Body of pancreas (tissue), 4 donors: ENCODE results near the gene B4GAT1. TPM values are rescaled to one million over a fixed set of nuclear protein-coding genes. Genes with fewer than 3 reads are reported as not detected.
"Not testable (repeated sequence)": the region's sequence is repeated elsewhere in the genome, so short reads cannot be mapped to it uniquely, and the experiment has no call there.

Experiments used
- ATAC-seq: fragments of 150-250 bp; one replicate; pipeline ENCODE4 v1.9.1; 2016
- DNase-seq, 4 donors: peaks; one replicate each; pipeline ENCODE4 v3.0.0-alpha.2; 2019
- H3K27ac ChIP-seq, 4 donors: fragments of 200-600 bp; sonication (generic); 1 replicate in 3 of 4; 2 replicates in 1 of 4; pipeline versions ENCODE4 v1.5.1 to v1.6.1; 2016 to 2019; ENCODE audit warnings: mild to moderate bottlenecking in 1 of 4, mixed read lengths in 1 of 4, moderate library complexity in 1 of 4
- H3K27me3 ChIP-seq, 2 donors: fragments of 200-600 bp; sonication (generic); one replicate each; pipeline ENCODE4 v1.6.0; 2016; ENCODE audit warnings: mild to moderate bottlenecking in 1 of 2
- H3K36me3 ChIP-seq, 2 donors: fragments of 200-600 bp; sonication (generic); replicated peaks in 1 of 2; 2 replicates each; pipeline ENCODE4 v1.5.1; 2016; ENCODE audit warnings: low read depth in 2 of 2; ENCODE audit not compliant: insufficient read depth in 1 of 2
- H3K4me1 ChIP-seq: fragments of 200-600 bp; sonication (generic); one replicate; pipeline ENCODE4 v1.6.0; 2016
- H3K4me3 ChIP-seq, 2 donors: fragments of 200-600 bp; sonication (generic); 1 replicate in 1 of 2; 2 replicates in 1 of 2; pipeline ENCODE4 v1.5.1; 2016 to 2019
- H3K9me3 ChIP-seq, 3 donors: fragments of 200-600 bp; sonication (generic); 1 replicate in 2 of 3; 2 replicates in 1 of 3; pipeline ENCODE4 v1.5.1; 2016
- CTCF ChIP-seq, 7 experiments: fragments of 450-650 bp in 4 of 7; fragments of 200-600 bp in 3 of 7; sonication (generic) in 3 of 7; IDR thresholded peaks; one replicate each; pipeline ENCODE4 v1.5.1; 2016 to 2019; ENCODE audit warnings: antibody characterized with exemption in 7 of 7
- POLR2A ChIP-seq, 3 donors: fragments of 450-650 bp; IDR thresholded peaks; one replicate each; pipeline ENCODE4 v1.6.1; 2016; ENCODE audit warnings: antibody characterized with exemption in 3 of 3, mild to moderate bottlenecking in 2 of 3
- WGBS, 2 donors: methylation state at CpG; one replicate each; pipeline ENCODE4 v1.1.5; 2017; 5-methylcytosine and 5-hydroxymethylcytosine counted together
- intact Hi-C: fragments of 100-400 bp; cut with DNase I; formaldehyde crosslinking; loops from one replicate; pipeline ENCODE4 v1.15.1; 2023
- total RNA-seq, 2 donors: library from RNA; depleted of rRNA; stranded (reverse); fragments of >200 nt; gene quantifications; one replicate each; pipeline ENCODE4 v1.1.0, GENCODE V29; 2016

Gene B4GAT1
- total RNA-seq, 2 donors from 2014 or later = 17.8 to 20.8 TPM

GRCh38 chr11:66322732-66323427 is 24.5 kb downstream of the B4GAT1 start:
- no peaks in the 10 kb centered on the region for H3K27me3 ChIP-seq
- intact Hi-C loops = no loop called here
- H3K4me1 ChIP-seq = peaks cover 3% of the 10 kb centered on the region
- no peak overlapping the region for H3K4me3 ChIP-seq
- WGBS, 2 donors = 86 to 87% methylated on average over 6 to 11 of the region's 11 CpGs
- no peaks in the 10 kb centered on the region for H3K9me3 ChIP-seq
- DNase-seq = no peak
- no peak for TF ChIP-seq POLR2A (IDR thresholded peaks at IDR 0.05)
- no peak for TF ChIP-seq CTCF (IDR thresholded peaks at IDR 0.05)
- no peaks in the 10 kb centered on the region for H3K36me3 ChIP-seq
- peak; percentile 49 for ATAC-seq
- H3K27ac ChIP-seq = no peak overlapping the region

GRCh38 chr11:66321606-66322005 is 25.8 kb downstream of the B4GAT1 start:
- TF ChIP-seq CTCF (IDR thresholded peaks at IDR 0.05) = no peak
- no peak for TF ChIP-seq POLR2A (IDR thresholded peaks at IDR 0.05)
- H3K4me1 ChIP-seq = peaks cover 5% of the 10 kb centered on the region
- H3K36me3 ChIP-seq = no peaks in the 10 kb centered on the region
- intact Hi-C loops = no loop called here
- no peaks in the 10 kb centered on the region for H3K9me3 ChIP-seq
- 81 to 84% methylated on average over 3 to 4 of the region's 4 CpGs for WGBS, 2 donors
- H3K4me3 ChIP-seq = no peak overlapping the region
- H3K27ac ChIP-seq = no peak overlapping the region
- DNase-seq = no peak
- no peaks in the 10 kb centered on the region for H3K27me3 ChIP-seq
- no peak for ATAC-seq

- H3K9me3 ChIP-seq, H3K27ac ChIP-seq, DNase-seq, ATAC-seq, H3K4me3 ChIP-seq, H3K4me1 ChIP-seq, H3K36me3 ChIP-seq, intact Hi-C loops, H3K27me3 ChIP-seq: not testable (repeated sequence)
- 89 to 94% methylated on average over 6 of the region's 6 CpGs for WGBS, 2 donors
These were observed 26.7 kb downstream of the B4GAT1 start for GRCh38 chr11:66320748-66321147.

- intact Hi-C loops, H3K36me3 ChIP-seq, DNase-seq, ATAC-seq, H3K4me1 ChIP-seq, H3K9me3 ChIP-seq, H3K27ac ChIP-seq, H3K27me3 ChIP-seq, H3K4me3 ChIP-seq: not testable (repeated sequence)
- WGBS, 2 donors = 71 to 79% methylated on average over 2 of the region's 2 CpGs
These were observed 27.1 kb downstream of the B4GAT1 start for GRCh38 chr11:66320289-66320688.

GRCh38 chr11:66318600-66318970 is 28.8 kb downstream of the B4GAT1 start:
- peak overlapping the region in 2 of 4 donors; percentile 65 to 67 for H3K27ac ChIP-seq
- H3K4me1 ChIP-seq = peaks cover 5% of the 10 kb centered on the region
- no peak for ATAC-seq
- no peak overlapping the region for H3K4me3 ChIP-seq
- H3K36me3 ChIP-seq = no peaks in the 10 kb centered on the region
- intact Hi-C loops = no loop called here
- no peaks in the 10 kb centered on the region for H3K9me3 ChIP-seq
- no peaks in the 10 kb centered on the region for H3K27me3 ChIP-seq
- WGBS, 2 donors = 63 to 69% methylated on average over 3 of the region's 3 CpGs
- DNase-seq = no peak
- no peak for TF ChIP-seq POLR2A (IDR thresholded peaks at IDR 0.05)
- TF ChIP-seq CTCF (IDR thresholded peaks at IDR 0.05) = no peak
